Mesendoderm (in vitro differentiated cells): Measurements from ENCODE around the gene KCND3.

Experiments
- DNase-seq: peaks from one replicate; pipeline ENCODE4 v3.0.0; 2013
- H2AK5ac ChIP-seq: 2 replicates; pipeline ENCODE4 v1.6.1; 2013; ENCODE audit warnings: low read length, inconsistent platforms
- H2BK120ac ChIP-seq: 2 replicates; pipeline ENCODE4 v1.6.1; 2013; ENCODE audit warnings: low read depth, mild to moderate bottlenecking, low read length, moderate library complexity, mixed read lengths
- H2BK15ac ChIP-seq: replicated peaks from 2 replicates; pipeline ENCODE4 v1.6.1; 2013; ENCODE audit warnings: low read depth, mild to moderate bottlenecking, moderate library complexity
- H2BK5ac ChIP-seq: 2 replicates; pipeline ENCODE4 v1.6.1; 2013; ENCODE audit warnings: low read length, inconsistent platforms
- H3K18ac ChIP-seq: 2 replicates; pipeline ENCODE4 v1.6.1; 2013; ENCODE audit warnings: mild to moderate bottlenecking, low read length, mixed read lengths
- H3K23ac ChIP-seq: one replicate; pipeline ENCODE4 v1.6.1; 2013; ENCODE audit warnings: low read length
- H3K27ac ChIP-seq: 2 replicates; pipeline ENCODE4 v1.5.1; 2013; ENCODE audit warnings: low read depth, mild to moderate bottlenecking, inconsistent platforms, low read length, moderate library complexity
- H3K27me3 ChIP-seq: 2 replicates; pipeline ENCODE4 v1.6.1; 2013; ENCODE audit warnings: low read length, control low read depth, mild to moderate bottlenecking, inconsistent platforms; ENCODE audit not compliant: insufficient read depth, poor library complexity
- H3K36me3 ChIP-seq: 2 replicates; pipeline ENCODE4 v1.6.1; 2013; ENCODE audit warnings: low read length, inconsistent platforms; ENCODE audit not compliant: control insufficient read depth, insufficient read depth
- H3K4ac ChIP-seq: one replicate; pipeline ENCODE4 v1.6.1; 2013; ENCODE audit warnings: low read depth, mild to moderate bottlenecking, low read length, moderate library complexity
- H3K4me1 ChIP-seq: 2 replicates; pipeline ENCODE4 v1.6.1; 2013; ENCODE audit warnings: low read depth, low read length, inconsistent platforms; ENCODE audit not compliant: control insufficient read depth
- H3K4me2 ChIP-seq: 2 replicates; pipeline ENCODE4 v1.6.1; 2013; ENCODE audit warnings: low read length
- H3K4me3 ChIP-seq: 2 replicates; pipeline ENCODE4 v1.5.1; 2013; ENCODE audit warnings: mild to moderate bottlenecking, low read length
- H3K56ac ChIP-seq: one replicate; pipeline ENCODE4 v1.6.1; 2013; ENCODE audit warnings: low read length
- H3K79me1 ChIP-seq: 2 replicates; pipeline ENCODE4 v1.6.1; 2013; ENCODE audit warnings: low read length, inconsistent platforms
- H3K79me2 ChIP-seq: 2 replicates; pipeline ENCODE4 v1.6.1; 2013; ENCODE audit warnings: mild to moderate bottlenecking, low read length; ENCODE audit not compliant: control insufficient read depth, insufficient read depth
- H3K9ac ChIP-seq: 2 replicates; pipeline ENCODE4 v1.6.1; 2013; ENCODE audit warnings: low read length, inconsistent platforms
- H4K5ac ChIP-seq: one replicate; pipeline ENCODE4 v1.6.1; 2013; ENCODE audit warnings: low read length
- H4K8ac ChIP-seq: one replicate; pipeline ENCODE4 v1.6.1; 2013; ENCODE audit warnings: low read depth, mild to moderate bottlenecking, control low read depth, low read length, moderate library complexity
- WGBS: extraction: QIAGEN DNeasy Blood & Tissue Kit; methylation state at CpG from one replicate; pipeline ENCODE4 v1.1.7; 2013; ENCODE audit warnings: low lambda C conversion rate, missing lambda C conversion rate; ENCODE audit not compliant: insufficient coverage; ENCODE audit errors: extremely low coverage; 5-methylcytosine and 5-hydroxymethylcytosine counted together

KCND3 gene

DNA sequence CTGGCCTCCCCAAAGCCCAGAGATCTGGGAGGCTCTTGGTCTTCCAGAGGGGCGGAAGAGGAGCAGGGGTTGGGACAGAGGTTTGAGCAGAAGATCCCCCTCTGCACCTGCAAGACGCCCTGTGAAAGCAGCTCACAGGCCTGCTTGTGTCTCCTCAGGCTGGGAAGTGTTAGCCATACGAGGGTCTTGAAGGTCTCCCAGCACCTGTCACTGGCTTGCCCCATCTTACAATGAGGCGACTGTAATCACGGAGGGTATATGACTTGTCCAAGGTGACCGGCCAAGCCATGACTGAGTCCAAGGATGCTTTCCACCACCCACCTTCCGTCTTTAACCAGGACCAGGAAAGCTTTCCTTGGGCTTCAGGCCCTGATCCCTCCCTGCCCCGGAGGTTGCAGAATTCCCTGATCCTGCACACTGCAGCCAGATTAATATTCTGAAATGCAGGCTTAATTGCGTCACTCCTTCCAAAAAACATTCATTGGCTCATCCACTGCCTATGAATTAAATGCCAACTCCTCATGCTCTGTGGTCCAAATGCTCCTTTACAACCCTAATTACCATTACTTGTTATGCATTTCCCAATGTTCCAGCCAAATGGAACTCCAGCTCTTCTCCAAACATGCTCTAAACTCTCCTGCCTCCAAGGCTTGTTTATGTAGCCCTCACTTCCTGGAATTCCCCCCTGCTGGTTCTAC is 169.8 kb downstream of the KCND3 start:
- Histone ChIP-seq H2BK15ac (no peak overlapping the region), H3K18ac (no peak overlapping the region), H4K8ac (no peak overlapping the region), H3K27me3 (no peaks in the 10 kb centered on the region), H2BK5ac (no peak overlapping the region), H3K4me2 (no peak overlapping the region), H3K27ac (no peak overlapping the region), H4K5ac (no peak overlapping the region), H3K79me1 (no peaks in the 10 kb centered on the region), H3K4me3 (no peak overlapping the region), H3K23ac (no peak overlapping the region), H2BK120ac (no peak overlapping the region), H3K56ac (no peak overlapping the region), H3K4me1 (no peaks in the 10 kb centered on the region), H3K4ac (no peak overlapping the region), H3K79me2 (no peaks in the 10 kb centered on the region), H3K9ac (no peak overlapping the region), H3K36me3 (no peaks in the 10 kb centered on the region), H2AK5ac (no peak overlapping the region)
- WGBS, result no CpG with 5 or more reads among the region's 9 CpGs
- DNase-seq, result no peak

- Histone ChIP-seq H3K4me1 (no peaks in the 10 kb centered on the region), H3K4ac (no peak overlapping the region), H3K23ac (no peak overlapping the region), H3K79me2 (no peaks in the 10 kb centered on the region), H3K27ac (no peak overlapping the region), H4K5ac (no peak overlapping the region), H3K4me2 (no peak overlapping the region), H3K56ac (no peak overlapping the region), H3K36me3 (no peaks in the 10 kb centered on the region), H2BK15ac (no peak overlapping the region), H3K27me3 (no peaks in the 10 kb centered on the region), H2AK5ac (no peak overlapping the region), H3K9ac (no peak overlapping the region), H3K18ac (no peak overlapping the region), H3K79me1 (no peaks in the 10 kb centered on the region), H4K8ac (no peak overlapping the region), H2BK120ac (no peak overlapping the region), H2BK5ac (no peak overlapping the region), H3K4me3 (no peak overlapping the region)
- DNase-seq, result no peak
- WGBS, result no CpG with 5 or more reads among the region's 5 CpGs
Measured at GRCh38 chr1:111818546-111818945, 170.9 kb downstream of the KCND3 start.

GRCh38 chr1:111818081-111818480 is 171.4 kb downstream of the KCND3 start:
- H3K4me3 ChIP-seq, result no peak overlapping the region
- no peak overlapping the region for H2BK15ac ChIP-seq
- H3K79me2 ChIP-seq, result no peaks in the 10 kb centered on the region
- no peak overlapping the region for H3K4ac ChIP-seq
- H3K27me3 ChIP-seq, result no peaks in the 10 kb centered on the region
- H3K36me3 ChIP-seq, result no peaks in the 10 kb centered on the region
- H2AK5ac ChIP-seq, result no peak overlapping the region
- DNase-seq, result no peak
- no peak overlapping the region for H3K23ac ChIP-seq
- H4K5ac ChIP-seq, result no peak overlapping the region
- no peaks in the 10 kb centered on the region for H3K79me1 ChIP-seq
- no peaks in the 10 kb centered on the region for H3K4me1 ChIP-seq
- no peak overlapping the region for H2BK120ac ChIP-seq
- no peak overlapping the region for H2BK5ac ChIP-seq
- no peak overlapping the region for H3K4me2 ChIP-seq
- WGBS, result no CpG with 5 or more reads among the region's 4 CpGs
- no peak overlapping the region for H3K9ac ChIP-seq
- H4K8ac ChIP-seq, result no peak overlapping the region
- no peak overlapping the region for H3K18ac ChIP-seq
- H3K56ac ChIP-seq, result no peak overlapping the region
- no peak overlapping the region for H3K27ac ChIP-seq

GRCh38 chr1:111814642-111815041 is 174.8 kb downstream of the KCND3 start:
- H2AK5ac ChIP-seq, result no peak overlapping the region
- H3K4ac ChIP-seq, result no peak overlapping the region
- H3K79me2 ChIP-seq, result no peaks in the 10 kb centered on the region
- no peak overlapping the region for H2BK5ac ChIP-seq
- no peak overlapping the region for H2BK120ac ChIP-seq
- no peak for DNase-seq
- H3K9ac ChIP-seq, result no peak overlapping the region
- no peak overlapping the region for H4K8ac ChIP-seq
- H3K27me3 ChIP-seq, result no peaks in the 10 kb centered on the region
- no peaks in the 10 kb centered on the region for H3K79me1 ChIP-seq
- no peaks in the 10 kb centered on the region for H3K36me3 ChIP-seq
- WGBS, result no CpG with 5 or more reads among the region's 3 CpGs
- H3K4me1 ChIP-seq, result no peaks in the 10 kb centered on the region
- H3K4me2 ChIP-seq, result no peak overlapping the region
- no peak overlapping the region for H4K5ac ChIP-seq
- no peak overlapping the region for H3K4me3 ChIP-seq
- no peak overlapping the region for H3K56ac ChIP-seq
- no peak overlapping the region for H3K23ac ChIP-seq
- no peak overlapping the region for H3K18ac ChIP-seq
- H3K27ac ChIP-seq, result no peak overlapping the region
- H2BK15ac ChIP-seq, result no peak overlapping the region

DNA sequence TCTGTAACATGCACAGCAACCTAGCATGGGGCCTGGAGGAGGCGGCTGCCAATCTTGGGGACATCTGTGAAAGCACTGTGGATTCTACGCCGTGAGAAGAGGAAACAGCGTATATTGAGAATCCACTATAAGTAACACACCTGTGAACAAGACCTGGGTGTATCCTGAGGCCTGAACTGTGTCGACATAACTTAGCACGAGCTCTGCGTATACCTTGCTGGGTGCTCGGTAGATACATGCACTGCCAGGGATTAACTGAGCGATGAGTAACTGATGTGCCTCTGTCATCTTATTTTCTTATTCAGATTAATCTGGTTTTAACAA is 175.2 kb downstream of the KCND3 start:
- H3K79me2 ChIP-seq, result no peaks in the 10 kb centered on the region

More for the DNA sequence above, 175.2 kb downstream of the KCND3 start:
- H2BK15ac ChIP-seq, result no peak overlapping the region
- no peaks in the 10 kb centered on the region for H3K4me1 ChIP-seq
- H3K79me1 ChIP-seq, result no peaks in the 10 kb centered on the region
- H3K23ac ChIP-seq, result no peak overlapping the region
- H3K4me3 ChIP-seq, result no peak overlapping the region
- H2BK5ac ChIP-seq, result no peak overlapping the region
- H3K18ac ChIP-seq, result no peak overlapping the region
- no CpG with 5 or more reads among the region's 9 CpGs for WGBS
- H3K56ac ChIP-seq, result no peak overlapping the region
- no peaks in the 10 kb centered on the region for H3K27me3 ChIP-seq
- H3K4ac ChIP-seq, result no peak overlapping the region
- no peak overlapping the region for H4K8ac ChIP-seq
- H2AK5ac ChIP-seq, result no peak overlapping the region
- no peak for DNase-seq
- no peak overlapping the region for H2BK120ac ChIP-seq
- H3K36me3 ChIP-seq, result no peaks in the 10 kb centered on the region
- no peak overlapping the region for H3K27ac ChIP-seq
- no peak overlapping the region for H3K9ac ChIP-seq
- no peak overlapping the region for H3K4me2 ChIP-seq
- no peak overlapping the region for H4K5ac ChIP-seq
